KOPT-K1 (cell line): ENCODE data around the gene NUP62.

ENCODE experiments used
- H3K27ac ChIP-seq: fragments of 200-600 bp; sonication (generic); 2 replicates; pipeline ENCODE4 v1.5.1; 2016; ENCODE audit warnings: antibody characterized with exemption, mild to moderate bottlenecking, low read depth, low read length; ENCODE audit not compliant: poor library complexity, severe bottlenecking
- H3K36me3 ChIP-seq: fragments of 200-600 bp; sonication (generic); 2 replicates; pipeline ENCODE4 v1.5.1; 2017; ENCODE audit warnings: antibody characterized with exemption, mild to moderate bottlenecking, low read length, moderate library complexity; ENCODE audit not compliant: insufficient read depth
- H3K9me3 ChIP-seq: fragments of 200-600 bp; sonication (generic); 2 replicates; pipeline ENCODE4 v1.5.1; 2017; ENCODE audit warnings: antibody characterized with exemption, low read length, mild to moderate bottlenecking; ENCODE audit not compliant: insufficient read depth, poor library complexity, severe bottlenecking

Gene NUP62

GRCh38 chr19:49869009-49869483 is 60.3 kb downstream of the NUP62 start:
- Histone ChIP-seq H3K9me3 (no peaks in the 10 kb centered on the region), H3K27ac (peak overlapping the region; percentile 39), H3K36me3 (peaks cover 12% of the 10 kb centered on the region)

GRCh38 chr19:49866933-49867782 is 62.1 kb downstream of the NUP62 start, which contains the start of gene PNKP:
PNKP (minus strand) TSS chr19:49867576; CDS start chr19:49867204, 372 bp downstream.
- H3K27ac ChIP-seq = peak within 1 kb of the TSS; percentile 77
- H3K36me3 ChIP-seq = peaks cover 30% of the 10 kb centered on the region
- no peaks in the 10 kb centered on the region for H3K9me3 ChIP-seq

- Histone ChIP-seq H3K27ac (no peak overlapping the region), H3K9me3 (no peaks in the 10 kb centered on the region), H3K36me3 (peaks cover 51% of the 10 kb centered on the region)
Measured at GRCh38 chr19:49864890-49865289, 64.4 kb downstream of the NUP62 start.

GRCh38 chr19:49863935-49864320 is 65.4 kb downstream of the NUP62 start:
- no peaks in the 10 kb centered on the region for H3K9me3 ChIP-seq
- peaks cover 59% of the 10 kb centered on the region for H3K36me3 ChIP-seq
- H3K27ac ChIP-seq = no peak overlapping the region

GRCh38 chr19:49863254-49863934 is 65.9 kb downstream of the NUP62 start:
- Histone ChIP-seq H3K27ac (no peak overlapping the region), H3K36me3 (peaks cover 64% of the 10 kb centered on the region), H3K9me3 (no peaks in the 10 kb centered on the region)

GRCh38 chr19:49862391-49863253 is 66.7 kb downstream of the NUP62 start:
- Histone ChIP-seq H3K9me3 (no peaks in the 10 kb centered on the region), H3K27ac (no peak overlapping the region), H3K36me3 (peaks cover 72% of the 10 kb centered on the region)

GRCh38 chr19:49861541-49862378 is 67.5 kb downstream of the NUP62 start:
- H3K9me3 ChIP-seq = no peaks in the 10 kb centered on the region
- H3K27ac ChIP-seq = no peak overlapping the region
- peaks cover 80% of the 10 kb centered on the region for H3K36me3 ChIP-seq

- peaks cover 87% of the 10 kb centered on the region for H3K36me3 ChIP-seq
- no peak overlapping the region for H3K27ac ChIP-seq
- no peaks in the 10 kb centered on the region for H3K9me3 ChIP-seq
Measured at GRCh38 chr19:49861107-49861506, 68.2 kb downstream of the NUP62 start.

- H3K36me3 ChIP-seq = peaks cover 93% of the 10 kb centered on the region
- no peak overlapping the region for H3K27ac ChIP-seq
- no peaks in the 10 kb centered on the region for H3K9me3 ChIP-seq
Measured at GRCh38 chr19:49860336-49861102, 68.8 kb downstream of the NUP62 start.

GRCh38 chr19:49859682-49860335 is 69.5 kb downstream of the NUP62 start:
- Histone ChIP-seq H3K9me3 (no peaks in the 10 kb centered on the region), H3K36me3 (peaks cover 96% of the 10 kb centered on the region), H3K27ac (no peak overlapping the region)

- H3K36me3 ChIP-seq = peaks cover 92% of the 10 kb centered on the region
- no peaks in the 10 kb centered on the region for H3K9me3 ChIP-seq
- no peak overlapping the region for H3K27ac ChIP-seq
Measured at GRCh38 chr19:49858088-49858985, 71.0 kb downstream of the NUP62 start.

GRCh38 chr19:49857838-49858087 is 71.5 kb downstream of the NUP62 start:
- Histone ChIP-seq H3K36me3 (peaks cover 86% of the 10 kb centered on the region), H3K9me3 (no peaks in the 10 kb centered on the region), H3K27ac (no peak overlapping the region)
